Astrocyte of the spinal cord (primary cell): ENCODE results near the gene DNAL4.

ENCODE experiments used
- DNase-seq: peaks from one replicate; pipeline ENCODE4 v3.0.0; 2011; ENCODE audit warnings: low read depth, low spot score
- H3K4me3 ChIP-seq: 2 replicates; pipeline ENCODE4 v1.5.1; 2011; ENCODE audit warnings: low read depth, mild to moderate bottlenecking, low read length, moderate library complexity
- CTCF ChIP-seq: IDR thresholded peaks from 2 replicates; pipeline ENCODE4 v1.5.1; 2012; ENCODE audit warnings: low read depth, mild to moderate bottlenecking, low read length, inconsistent platforms
- in situ Hi-C: cut with HindIII; loops from 2 replicates; pipeline ENCODE4 v1.10.0; 2017; ENCODE audit warnings: low sequenced_read_pairs

The DNAL4 gene

GRCh38 chr22:38799265-38800002 lies 5.5 kb upstream of the DNAL4 start:
- no peak for TF ChIP-seq CTCF
- in situ Hi-C loops: no loop called here
- H3K4me3 ChIP-seq: no peak overlapping the region
- DNase-seq: no peak

GRCh38 chr22:38798496-38798895 lies 4.6 kb upstream of the DNAL4 start:
- in situ Hi-C loops: no loop called here
- DNase-seq: no peak
- no peak overlapping the region for H3K4me3 ChIP-seq
- TF ChIP-seq CTCF: no peak

- in situ Hi-C loops: no loop called here
- no peak overlapping the region for H3K4me3 ChIP-seq
- DNase-seq: no peak
- no peak for TF ChIP-seq CTCF
These were observed 2.5 kb upstream of the DNAL4 start for GRCh38 chr22:38796262-38796957.

- no peak for DNase-seq
- in situ Hi-C loops: no loop called here
- H3K4me3 ChIP-seq: no peak overlapping the region
- TF ChIP-seq CTCF: no peak
These were observed 1.6 kb upstream of the DNAL4 start for GRCh38 chr22:38795569-38795968.

GRCh38 chr22:38793317-38793716 lies 626 bp downstream of the DNAL4 start:
- in situ Hi-C loops: no loop called here
- TF ChIP-seq CTCF: no peak
- peak overlapping the region; percentile 77 for H3K4me3 ChIP-seq
- no peak for DNase-seq

- peak; percentile 13 for DNase-seq
These were observed 1.1 kb downstream of the DNAL4 start for GRCh38 chr22:38792833-38793232.

More at GRCh38 chr22:38792833-38793232, 1.1 kb downstream of the DNAL4 start:
- H3K4me3 ChIP-seq: peak overlapping the region; percentile 77
- in situ Hi-C loops: no loop called here
- TF ChIP-seq CTCF: no peak
